ENCODE measurements around the gene CACNA1B.

The CACNA1B gene

DNA sequence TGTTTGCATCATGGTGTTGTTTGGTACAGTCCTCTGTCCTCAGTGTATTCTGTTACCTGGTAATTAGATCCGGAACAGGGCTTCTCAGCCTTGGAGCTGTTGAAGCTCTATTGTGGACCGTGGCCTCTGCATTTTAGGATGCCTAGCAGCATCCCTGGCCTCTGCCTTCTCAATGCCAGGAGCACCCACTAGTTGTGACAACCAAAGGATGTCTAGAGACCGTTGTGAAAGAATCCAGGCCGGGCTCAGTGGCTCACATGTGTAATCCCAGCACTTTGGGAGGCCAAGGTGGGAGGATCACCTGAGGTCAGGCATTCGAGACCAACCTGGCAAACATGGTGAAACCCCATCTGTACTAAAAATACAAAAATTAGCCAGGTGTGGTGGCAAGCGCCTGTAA lies 159.6 kb downstream of the CACNA1B start:
- no peak for DNase-seq (ENCODE audit: low read depth in 2 of 2)

DNA sequence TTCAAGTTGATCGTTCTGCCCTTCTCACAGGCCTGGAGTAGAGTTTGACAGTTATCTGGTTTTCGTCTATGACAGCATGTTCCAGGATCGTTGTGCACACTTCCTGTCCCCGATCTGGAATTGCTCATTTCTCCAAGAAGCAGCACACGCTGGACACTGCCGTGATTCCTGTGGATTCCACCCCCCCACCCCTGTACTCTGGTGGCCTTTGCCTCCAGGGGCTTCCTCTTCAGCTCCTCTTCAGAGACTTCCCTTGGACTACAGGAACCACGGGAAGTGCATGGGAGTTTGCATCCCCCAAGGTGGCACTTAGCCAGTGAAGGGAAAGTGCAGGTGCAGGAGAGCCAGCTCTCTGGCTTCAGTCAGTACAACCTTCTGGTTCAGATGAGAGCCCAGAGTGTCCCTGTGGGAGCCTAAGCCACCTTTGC lies 160.7 kb downstream of the CACNA1B start:
- DNase-seq (ENCODE audit: low read depth in 2 of 2), result no peak

- no peak for DNase-seq (ENCODE audit: low read depth in 2 of 2)
Observed at GRCh38 chr9:138040446-138041430, 163.2 kb downstream of the CACNA1B start.

- no peak for DNase-seq (ENCODE audit: low read depth in 2 of 2)
Observed at GRCh38 chr9:138042146-138042545, 164.6 kb downstream of the CACNA1B start.

- no peak for DNase-seq (ENCODE audit: low read depth in 2 of 2)
Observed at GRCh38 chr9:138042640-138043039, 165.1 kb downstream of the CACNA1B start.

DNA sequence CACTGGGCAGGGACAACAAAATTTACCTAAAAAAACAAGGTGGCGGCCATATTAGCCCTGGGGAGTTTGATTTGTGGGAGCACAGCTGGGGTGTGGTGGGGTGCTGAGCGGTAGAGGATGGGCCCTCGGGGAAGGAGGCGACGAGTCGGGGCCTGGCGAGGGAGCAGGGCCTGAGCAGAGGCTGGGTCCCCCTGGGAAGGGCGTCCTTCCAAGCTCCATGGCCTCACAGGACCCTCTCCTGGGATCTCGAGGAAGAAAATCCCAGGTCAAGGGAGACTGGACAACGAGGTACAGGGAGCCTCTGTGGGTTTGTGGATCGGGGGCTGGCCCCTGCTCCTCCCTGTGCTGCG lies 165.5 kb downstream of the CACNA1B start:
- no peak for DNase-seq (ENCODE audit: low read depth in 2 of 2)

- no peak for DNase-seq (ENCODE audit: low read depth in 2 of 2)
Observed at GRCh38 chr9:138043411-138044345, 166.1 kb downstream of the CACNA1B start.

- DNase-seq (ENCODE audit: low read depth in 2 of 2), result no peak
Observed at GRCh38 chr9:138044485-138045383, 167.2 kb downstream of the CACNA1B start.

DNA sequence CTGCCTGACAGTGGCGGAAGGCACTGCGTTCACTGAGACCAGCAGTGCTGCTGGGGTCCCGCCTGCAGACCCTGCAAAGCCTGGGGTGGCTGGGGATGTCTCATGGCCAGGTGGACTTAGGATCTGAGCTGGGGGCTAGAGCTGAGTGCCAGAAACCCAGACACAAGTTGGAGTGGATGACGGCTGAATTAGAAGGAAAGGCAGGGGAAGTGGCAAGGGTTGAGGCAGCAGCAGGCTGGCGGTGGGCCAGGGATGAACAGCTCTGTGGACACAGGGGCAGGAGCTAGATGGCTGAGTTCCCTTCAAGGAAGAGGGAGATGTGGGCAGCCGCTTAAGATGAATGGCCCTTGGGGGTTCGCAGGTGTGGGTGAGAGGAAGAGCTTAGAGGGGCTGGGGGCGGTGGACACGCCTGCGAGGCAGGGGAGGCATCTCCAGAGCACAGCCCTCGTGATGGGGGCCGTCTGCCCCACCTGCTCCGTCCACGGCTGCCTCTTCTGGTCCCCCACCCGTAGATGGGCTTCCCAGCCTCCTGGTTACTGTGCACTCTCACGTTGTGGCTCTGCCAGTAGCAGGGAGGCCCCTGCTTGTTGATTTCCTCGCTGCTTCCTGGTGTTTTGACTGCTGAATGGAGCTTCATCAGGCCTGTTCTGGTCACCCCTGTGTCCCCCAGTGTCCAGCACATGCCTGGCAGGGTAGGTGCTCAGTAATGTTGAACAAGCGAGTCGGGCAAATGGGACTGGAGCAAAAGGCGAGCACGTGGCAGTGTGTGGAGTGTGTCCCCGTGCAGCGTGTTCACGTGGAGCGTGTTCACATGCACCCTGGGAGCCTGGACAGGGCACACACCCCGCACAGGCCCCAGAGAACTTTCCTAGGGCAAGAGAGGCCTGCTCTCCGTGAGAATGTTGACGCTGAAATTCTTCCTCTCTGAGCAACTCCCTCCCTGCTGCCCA lies 168.2 kb downstream of the CACNA1B start:
- DNase-seq (ENCODE audit: low read depth in 2 of 2), result no peak

GRCh38 chr9:138046641-138047301 lies 169.2 kb downstream of the CACNA1B start:
- no peak for DNase-seq (ENCODE audit: low read depth in 2 of 2)

DNA sequence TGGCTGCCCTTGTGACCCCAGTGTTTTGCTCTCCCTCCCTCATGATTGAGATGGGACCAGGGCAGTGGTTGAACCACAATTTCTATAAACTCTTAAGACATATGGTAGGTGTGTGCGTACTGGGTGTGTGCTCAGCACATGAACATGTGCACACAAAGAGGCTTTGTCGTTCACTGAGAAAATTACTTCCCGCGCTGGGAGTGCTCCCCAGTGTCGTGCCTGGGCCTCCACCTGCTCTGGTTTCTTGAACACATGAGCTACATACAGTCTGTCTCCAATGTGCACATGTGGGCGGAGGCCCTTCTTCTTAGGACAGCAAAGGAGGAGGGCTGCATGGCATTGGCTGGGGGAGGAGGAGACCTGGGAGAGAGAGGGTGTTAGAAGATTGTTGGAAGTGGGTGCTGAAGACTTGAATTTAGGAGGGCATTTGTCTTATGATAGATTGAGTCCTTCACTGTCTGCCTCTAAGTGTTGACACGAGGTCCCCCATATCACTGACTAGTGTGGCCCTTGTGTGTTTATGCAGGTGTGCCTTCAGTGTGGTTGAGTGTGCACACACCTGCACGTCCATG lies 170.0 kb downstream of the CACNA1B start:
- DNase-seq (ENCODE audit: low read depth in 2 of 2), result no peak

GRCh38 chr9:138048184-138048583 lies 170.6 kb downstream of the CACNA1B start:
- DNase-seq (ENCODE audit: low read depth in 2 of 2), result no peak

- DNase-seq (ENCODE audit: low read depth in 2 of 2), result no peak
Observed at GRCh38 chr9:138049085-138049778, 171.7 kb downstream of the CACNA1B start.

- no peak for DNase-seq (ENCODE audit: low read depth in 2 of 2)
Observed at GRCh38 chr9:138049779-138050471, 172.3 kb downstream of the CACNA1B start.

DNA sequence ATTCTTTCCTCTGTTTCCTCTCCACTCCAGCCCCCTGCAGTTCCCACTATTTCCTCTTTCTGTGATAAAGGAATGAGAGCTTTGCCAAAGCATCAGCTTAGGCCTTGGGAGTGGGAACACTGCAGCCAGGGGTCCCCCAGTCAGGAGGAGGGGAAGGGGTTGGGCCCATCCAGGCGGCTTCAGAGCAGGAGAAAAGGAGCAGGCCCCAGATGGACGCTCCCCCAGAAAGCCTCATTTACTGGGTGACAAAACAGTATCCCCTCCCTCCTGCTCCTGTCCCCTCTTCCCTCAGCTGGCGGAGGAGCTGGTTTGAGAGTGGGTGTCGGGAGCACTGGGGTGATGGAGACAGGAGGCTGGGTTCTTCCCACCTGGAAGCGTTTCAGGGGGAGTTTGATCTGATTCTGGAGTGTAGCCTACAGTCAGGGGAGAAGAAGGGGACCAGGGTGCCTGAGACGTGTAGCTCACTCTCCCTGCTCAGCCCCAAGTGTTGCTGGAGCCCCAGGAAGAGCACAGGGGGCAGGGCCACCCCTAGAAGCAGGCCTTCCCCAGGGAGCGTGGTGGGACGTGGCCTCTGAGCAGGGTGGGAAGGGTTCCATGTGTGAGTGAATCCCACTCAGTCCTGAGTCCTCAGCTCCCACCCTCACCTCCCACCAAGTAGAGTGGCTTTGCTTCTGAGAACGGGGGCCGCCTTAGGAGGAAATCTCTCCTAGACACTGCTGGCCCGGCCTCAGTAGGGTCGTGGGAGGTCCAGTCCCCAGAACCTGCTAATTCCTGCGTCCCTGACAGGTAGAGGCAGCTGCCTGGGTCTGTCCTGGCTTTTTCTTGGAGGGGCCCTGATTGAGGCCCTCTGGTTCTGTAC lies 173.1 kb downstream of the CACNA1B start:
- DNase-seq (ENCODE audit: low read depth in 2 of 2), result no peak

- no peak for DNase-seq (ENCODE audit: low read depth in 2 of 2)
Observed at GRCh38 chr9:138051586-138052321, 174.2 kb downstream of the CACNA1B start.

- no peak for DNase-seq (ENCODE audit: low read depth in 2 of 2)
Observed at GRCh38 chr9:138052322-138052615, 174.7 kb downstream of the CACNA1B start.
